Natural killer cell (primary cell): ENCODE measurements around the gene KANSL3. TPM values are rescaled to one million over a fixed set of nuclear protein-coding genes. Genes with fewer than 3 reads are reported as not detected.

ENCODE experiments used
- ATAC-seq, 3 donors: fragments of 150-1000 bp in 2 of 3; fragments of 200-7000 bp in 1 of 3; cut with Tn5 transposase; 1 replicate in 1 of 3; 2 replicates in 2 of 3; pipeline ENCODE4 v1.10.0; 2021; ENCODE audit warnings: mild to moderate bottlenecking in 2 of 3, moderate library complexity in 2 of 3
- DNase-seq, 2 donors: peaks; one replicate each; pipeline versions ENCODE4 v3.0.0 to v3.0.0-alpha.2; 2013 to 2021; ENCODE audit warnings: mixed read lengths in 1 of 2
- H3K27ac ChIP-seq: one replicate; pipeline ENCODE4 v1.5.1; 2013; ENCODE audit warnings: mild to moderate bottlenecking, low read length
- H3K27me3 ChIP-seq: one replicate; pipeline ENCODE4 v1.6.1; 2013; ENCODE audit warnings: low read length; ENCODE audit not compliant: control insufficient read depth, insufficient read depth
- H3K36me3 ChIP-seq: one replicate; pipeline ENCODE4 v1.6.1; 2013; ENCODE audit warnings: low read length; ENCODE audit not compliant: control insufficient read depth, insufficient read depth
- H3K4me1 ChIP-seq: one replicate; pipeline ENCODE4 v1.6.1; 2013; ENCODE audit warnings: low read length; ENCODE audit not compliant: control insufficient read depth, insufficient read depth
- H3K4me3 ChIP-seq: one replicate; pipeline ENCODE4 v1.5.1; 2013; ENCODE audit warnings: low read length
- H3K9me3 ChIP-seq: one replicate; pipeline ENCODE4 v1.6.1; 2013; ENCODE audit warnings: low read length; ENCODE audit not compliant: control insufficient read depth, insufficient read depth
- H3K27ac Mint-ChIP-seq, 2 donors: one replicate each; pipeline ENCODE4 v1.8.0; 2022; ENCODE audit warnings: mild to moderate bottlenecking in 2 of 2, mixed read lengths in 2 of 2, moderate library complexity in 1 of 2
- H3K27me3 Mint-ChIP-seq, 2 donors: one replicate each; pipeline ENCODE4 v1.8.0; 2022; ENCODE audit warnings: low read depth in 2 of 2, mixed read lengths in 2 of 2
- H3K36me3 Mint-ChIP-seq: one replicate; pipeline ENCODE4 v1.8.0; 2022; ENCODE audit warnings: mixed read lengths
- H3K4me1 Mint-ChIP-seq, 2 donors: one replicate each; pipeline ENCODE4 v1.8.0; 2022; ENCODE audit warnings: mixed read lengths in 2 of 2
- H3K4me3 Mint-ChIP-seq: one replicate; pipeline ENCODE4 v1.8.0; 2022; ENCODE audit warnings: mild to moderate bottlenecking, moderate library complexity, mixed read lengths
- H3K9me3 Mint-ChIP-seq, 2 donors: one replicate each; pipeline ENCODE4 v1.8.0; 2022; ENCODE audit warnings: mixed read lengths in 2 of 2
- WGBS: methylation state at CpG from one replicate; pipeline ENCODE4 v1.1.7; 2013; ENCODE audit warnings: missing lambda C conversion rate; ENCODE audit not compliant: insufficient coverage; 5-methylcytosine and 5-hydroxymethylcytosine counted together
- intact Hi-C: fragments of 100-400 bp; cut with micrococcal nuclease; formaldehyde crosslinking; loops from one replicate; pipeline ENCODE4 v1.14.2; 2022
- total RNA-seq, 4 donors: library from RNA; stranded (reverse); fragments of 120-200 nt in 1 of 4; gene quantifications; one replicate each; pipeline versions ENCODE4 v1.2.3 to v1.2.4, GENCODE V29; 2013 to 2022
- TF ChIP-seq, protein P1 (sequence below): fragments of 200-600 bp; IDR thresholded peaks from one replicate; pipeline ENCODE4 v1.8.0; 2022; ENCODE audit warnings: antibody characterized with exemption

Gene KANSL3
- total RNA-seq, 3 donors from 2014 or later (not counting 1 experiment from before 2014, with no cell fraction given): 73.9 to 98.0 (median 83.5) TPM

- intact Hi-C loops: no loop called here
Observed at GRCh38 chr2:96574364-96574763, 63.7 kb downstream of the KANSL3 start.

GRCh38 chr2:96568094-96568493, 70.0 kb downstream of the KANSL3 start:
- Histone ChIP-seq H3K4me3 (no peak overlapping the region), H3K9me3 (no peaks in the 10 kb centered on the region), H3K36me3 (no peaks in the 10 kb centered on the region), H3K4me1 (no peaks in the 10 kb centered on the region), H3K27me3 (no peaks in the 10 kb centered on the region), H3K27ac (no peak overlapping the region)
- Mint-ChIP-seq H3K27me3 (no peaks in the 10 kb centered on the region), H3K36me3 (no peaks in the 10 kb centered on the region), H3K9me3 (no peaks in the 10 kb centered on the region), H3K4me1 (no peaks in the 10 kb centered on the region), H3K27ac (no peak overlapping the region), H3K4me3 (no peak overlapping the region)
- 100% methylated on average over 1 of the region's 3 CpGs for WGBS
- no peak for DNase-seq
- no peak for ATAC-seq
- TF ChIP-seq, protein P1, sequence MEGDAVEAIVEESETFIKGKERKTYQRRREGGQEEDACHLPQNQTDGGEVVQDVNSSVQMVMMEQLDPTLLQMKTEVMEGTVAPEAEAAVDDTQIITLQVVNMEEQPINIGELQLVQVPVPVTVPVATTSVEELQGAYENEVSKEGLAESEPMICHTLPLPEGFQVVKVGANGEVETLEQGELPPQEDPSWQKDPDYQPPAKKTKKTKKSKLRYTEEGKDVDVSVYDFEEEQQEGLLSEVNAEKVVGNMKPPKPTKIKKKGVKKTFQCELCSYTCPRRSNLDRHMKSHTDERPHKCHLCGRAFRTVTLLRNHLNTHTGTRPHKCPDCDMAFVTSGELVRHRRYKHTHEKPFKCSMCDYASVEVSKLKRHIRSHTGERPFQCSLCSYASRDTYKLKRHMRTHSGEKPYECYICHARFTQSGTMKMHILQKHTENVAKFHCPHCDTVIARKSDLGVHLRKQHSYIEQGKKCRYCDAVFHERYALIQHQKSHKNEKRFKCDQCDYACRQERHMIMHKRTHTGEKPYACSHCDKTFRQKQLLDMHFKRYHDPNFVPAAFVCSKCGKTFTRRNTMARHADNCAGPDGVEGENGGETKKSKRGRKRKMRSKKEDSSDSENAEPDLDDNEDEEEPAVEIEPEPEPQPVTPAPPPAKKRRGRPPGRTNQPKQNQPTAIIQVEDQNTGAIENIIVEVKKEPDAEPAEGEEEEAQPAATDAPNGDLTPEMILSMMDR: no peak
- intact Hi-C loops: no loop called here

More at GRCh38 chr2:96574364-96574763, 63.7 kb downstream of the KANSL3 start:
- TF ChIP-seq, protein P1: no peak
- Histone ChIP-seq H3K9me3 (no peaks in the 10 kb centered on the region), H3K4me1 (no peaks in the 10 kb centered on the region), H3K27me3 (no peaks in the 10 kb centered on the region), H3K4me3 (no peak overlapping the region), H3K27ac (no peak overlapping the region), H3K36me3 (no peaks in the 10 kb centered on the region)
- WGBS: 93% methylated on average over 2 of the region's 2 CpGs
- DNase-seq (no peak), ATAC-seq (no peak)
- no peak overlapping the region for H3K27ac Mint-ChIP-seq
- H3K36me3 Mint-ChIP-seq: no peaks in the 10 kb centered on the region
- H3K9me3 Mint-ChIP-seq: no peaks in the 10 kb centered on the region
- H3K4me1 Mint-ChIP-seq: no peaks in the 10 kb centered on the region
- no peaks in the 10 kb centered on the region for H3K27me3 Mint-ChIP-seq
- no peak overlapping the region for H3K4me3 Mint-ChIP-seq

DNA sequence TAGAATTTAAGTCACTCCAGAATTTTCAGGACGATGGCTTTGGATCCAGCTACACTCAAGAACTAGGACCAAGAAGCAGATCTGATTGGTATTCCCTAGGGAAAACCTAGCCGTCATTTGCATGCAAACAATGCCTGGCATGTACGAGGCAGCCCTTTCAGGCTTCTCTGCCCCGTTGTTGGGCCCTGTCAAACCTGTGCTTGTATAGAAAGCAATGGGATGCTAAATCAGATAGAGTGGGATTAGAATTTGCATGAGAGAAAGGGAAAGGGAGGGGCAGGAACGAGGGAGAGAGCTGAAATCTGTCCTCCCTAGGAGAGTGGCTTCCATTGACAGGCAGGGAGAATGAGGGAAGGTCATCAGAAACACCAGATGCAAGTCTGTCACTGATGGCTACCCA, 73.0 kb downstream of the KANSL3 start:
- ATAC-seq: no peak
- no peak overlapping the region for H3K4me3 Mint-ChIP-seq
- TF ChIP-seq, protein P1: no peak
- H3K36me3 Mint-ChIP-seq: no peaks in the 10 kb centered on the region
- intact Hi-C loops: no loop called here
- H3K27me3 Mint-ChIP-seq: no peaks in the 10 kb centered on the region
- no peak overlapping the region for H3K27ac Mint-ChIP-seq
- Histone ChIP-seq H3K9me3 (no peaks in the 10 kb centered on the region), H3K36me3 (no peaks in the 10 kb centered on the region), H3K27me3 (no peaks in the 10 kb centered on the region), H3K4me3 (no peak overlapping the region), H3K27ac (no peak overlapping the region), H3K4me1 (no peaks in the 10 kb centered on the region)
- 85% methylated on average over 5 of the region's 5 CpGs for WGBS
- no peaks in the 10 kb centered on the region for H3K4me1 Mint-ChIP-seq
- H3K9me3 Mint-ChIP-seq: no peaks in the 10 kb centered on the region
- DNase-seq: no peak

DNA sequence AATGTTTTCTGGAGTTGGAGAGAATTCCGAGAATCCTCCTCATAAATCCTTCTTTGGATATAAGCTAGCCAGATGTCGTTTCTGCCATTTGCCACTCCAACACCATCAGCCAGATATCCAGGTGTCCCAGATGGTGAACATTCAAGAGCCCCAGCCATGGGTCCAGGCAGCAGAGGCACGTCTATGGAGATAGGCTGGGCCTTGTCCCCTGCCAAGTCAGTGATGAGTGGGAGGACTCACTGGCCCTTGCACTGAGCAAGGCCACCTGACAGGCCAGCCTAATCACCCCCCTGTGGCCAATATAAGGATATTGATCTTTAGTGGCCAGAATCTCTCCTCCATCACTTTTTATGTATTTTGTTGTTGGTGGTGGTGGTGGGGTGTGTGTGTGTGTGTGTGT, 73.5 kb downstream of the KANSL3 start:
- Histone ChIP-seq H3K27me3 (no peaks in the 10 kb centered on the region), H3K4me1 (no peaks in the 10 kb centered on the region), H3K9me3 (no peaks in the 10 kb centered on the region), H3K27ac (no peak overlapping the region), H3K36me3 (no peaks in the 10 kb centered on the region), H3K4me3 (no peak overlapping the region)
- TF ChIP-seq, protein P1: no peak
- WGBS: 87% methylated on average over 3 of the region's 3 CpGs
- ATAC-seq: no peak
- Mint-ChIP-seq H3K36me3 (no peaks in the 10 kb centered on the region), H3K27ac (no peak overlapping the region), H3K4me1 (no peaks in the 10 kb centered on the region), H3K4me3 (no peak overlapping the region), H3K27me3 (no peaks in the 10 kb centered on the region), H3K9me3 (no peaks in the 10 kb centered on the region)
- DNase-seq: no peak
- intact Hi-C loops: no loop called here
